GM23248 (cell line): ENCODE results near the gene MAN1A1. TPM values are rescaled to one million over a fixed set of nuclear protein-coding genes. Genes with fewer than 3 reads are reported as not detected.

Experiments used
- DNase-seq: peaks from one replicate; pipeline ENCODE4 v3.0.0-alpha.2; 2015
- H2AFZ ChIP-seq: fragments of 200-600 bp; sonication (generic); 2 replicates; pipeline ENCODE4 v1.6.1; 2016; ENCODE audit warnings: antibody characterized with exemption
- H3F3A ChIP-seq: fragments of 200-600 bp; sonication (generic); 2 replicates; pipeline ENCODE4 v1.6.1; 2016; ENCODE audit warnings: mild to moderate bottlenecking, antibody characterized with exemption, mixed run types; ENCODE audit not compliant: insufficient read depth
- H3K27ac ChIP-seq: fragments of 200-600 bp; sonication (generic); 2 replicates; pipeline ENCODE4 v1.5.1; 2016; ENCODE audit warnings: mild to moderate bottlenecking
- H3K27me3 ChIP-seq: fragments of 200-600 bp; sonication (generic); replicated peaks from 2 replicates; pipeline ENCODE4 v1.6.1; 2016; ENCODE audit warnings: mild to moderate bottlenecking; ENCODE audit not compliant: insufficient read depth
- H3K36me3 ChIP-seq: fragments of 200-600 bp; sonication (generic); 2 replicates; pipeline ENCODE4 v1.6.1; 2016; ENCODE audit warnings: low read depth, mild to moderate bottlenecking
- H3K4me1 ChIP-seq: fragments of 200-600 bp; sonication (generic); 2 replicates; pipeline ENCODE4 v1.6.1; 2016; ENCODE audit warnings: mild to moderate bottlenecking; ENCODE audit not compliant: insufficient read depth
- H3K4me2 ChIP-seq: fragments of 200-600 bp; sonication (generic); one replicate; pipeline ENCODE4 v1.6.1; 2016; ENCODE audit warnings: mild to moderate bottlenecking; ENCODE audit not compliant: unreplicated experiment
- H3K4me3 ChIP-seq: fragments of 200-600 bp; sonication (generic); 2 replicates; pipeline ENCODE4 v1.5.1; 2016; ENCODE audit warnings: mild to moderate bottlenecking
- H3K79me2 ChIP-seq: fragments of 200-600 bp; sonication (generic); 2 replicates; pipeline ENCODE4 v1.6.1; 2016; ENCODE audit warnings: mild to moderate bottlenecking; ENCODE audit not compliant: insufficient read depth
- H3K9ac ChIP-seq: fragments of 200-600 bp; sonication (generic); 2 replicates; pipeline ENCODE4 v1.6.1; 2016; ENCODE audit warnings: mild to moderate bottlenecking
- H3K9me2 ChIP-seq: fragments of 200-600 bp; sonication (generic); 2 replicates; pipeline ENCODE4 v1.6.1; 2016; ENCODE audit warnings: mixed run types, mild to moderate bottlenecking, moderate library complexity; ENCODE audit not compliant: insufficient read depth
- H3K9me3 ChIP-seq: fragments of 200-600 bp; sonication (generic); one replicate; pipeline ENCODE4 v1.6.1; 2017; ENCODE audit warnings: low read depth
- H4K20me1 ChIP-seq: fragments of 200-600 bp; sonication (generic); 2 replicates; pipeline ENCODE4 v1.6.0; 2016; ENCODE audit not compliant: insufficient read depth
- EZH2 ChIP-seq: fragments of 200-600 bp; sonication (generic); IDR thresholded peaks from 2 replicates; pipeline ENCODE4 v1.6.1; 2018; ENCODE audit warnings: antibody characterized with exemption, mild to moderate bottlenecking; ENCODE audit not compliant: insufficient read depth, poor library complexity, severe bottlenecking
- EZH2phosphoT487 ChIP-seq: fragments of 200-600 bp; sonication (generic); IDR thresholded peaks from 2 replicates; pipeline ENCODE4 v1.6.1; 2018; ENCODE audit warnings: antibody characterized with exemption, moderate library complexity, mild to moderate bottlenecking, low read depth; ENCODE audit not compliant: insufficient read depth
- WGBS, 2 experiments: methylation state at CpG; one replicate each; pipeline ENCODE4 v1.1.6; 2015 to 2017; ENCODE audit warnings: low lambda C conversion rate in 2 of 2, low coverage in 1 of 2; ENCODE audit errors: missing lambda C conversion rate in 2 of 2; 5-methylcytosine and 5-hydroxymethylcytosine counted together
- in situ Hi-C: fragments of 300-500 bp; cut with MboI; formaldehyde crosslinking; loops from 2 replicates; pipeline ENCODE4 v1.15.0; 2020
- polyA plus RNA-seq: library from polyadenylated mRNA; unstranded; fragments of >200 nt; fragmentation: Nextera tagmentation; extraction: Ambion mirVana; gene quantifications from 2 replicates; pipeline ENCODE4 v1.2.1, GENCODE V29; 2016
- total RNA-seq: library from RNA; depleted of rRNA; stranded (reverse); fragments of >200 nt; shearing (Covaris generic); gene quantifications from 2 replicates; pipeline ENCODE4 v1.2.3, GENCODE V29; 2014

The MAN1A1 gene
- total and polyA plus RNA-seq, 2 experiments from 2014 or later: 9.8 to 33.4 TPM

- Histone ChIP-seq H3K4me1 (peaks cover 17% of the 10 kb centered on the region), H3K4me2 (no peak overlapping the region), H3K9ac (no peak overlapping the region), H3K9me2 (no peaks in the 10 kb centered on the region), H3K27me3 (no peaks in the 10 kb centered on the region), H3K27ac (no peak overlapping the region), H4K20me1 (no peaks in the 10 kb centered on the region), H2AFZ (no peak overlapping the region), H3K4me3 (no peak overlapping the region), H3F3A (no peaks in the 10 kb centered on the region), H3K9me3 (no peaks in the 10 kb centered on the region), H3K36me3 (no peaks in the 10 kb centered on the region), H3K79me2 (no peaks in the 10 kb centered on the region)
- WGBS, 2 experiments: 85 to 88% methylated on average over 3 of the region's 3 CpGs
- TF ChIP-seq EZH2 (no peak), EZH2phosphoT487 (no peak)
- in situ Hi-C loops: no loop called here
- DNase-seq: no peak
Observed at GRCh38 chr6:119283214-119283613, 66.3 kb downstream of the MAN1A1 start.

- H3K4me2 ChIP-seq: peak overlapping the region; percentile 36
- no peaks in the 10 kb centered on the region for H3K36me3 ChIP-seq
- peak; percentile 32 for DNase-seq
- no peaks in the 10 kb centered on the region for H3K27me3 ChIP-seq
- WGBS, 2 experiments: 13 to 24% methylated on average over 2 of the region's 2 CpGs
- H3K9ac ChIP-seq: no peak overlapping the region
- H3F3A ChIP-seq: peaks cover 5% of the 10 kb centered on the region; the same call in 1 of the 2 replicates
- no peak overlapping the region for H3K4me3 ChIP-seq
- H3K27ac ChIP-seq: no peak overlapping the region
- peaks cover 14% of the 10 kb centered on the region for H3K4me1 ChIP-seq
- in situ Hi-C loops: no loop called here
- no peaks in the 10 kb centered on the region for H3K9me2 ChIP-seq
- no peaks in the 10 kb centered on the region for H3K79me2 ChIP-seq
- H3K9me3 ChIP-seq: no peaks in the 10 kb centered on the region
- no peak overlapping the region for H2AFZ ChIP-seq
- TF ChIP-seq EZH2phosphoT487: no peak
- no peak for TF ChIP-seq EZH2
- H4K20me1 ChIP-seq: no peaks in the 10 kb centered on the region
Observed at GRCh38 chr6:119280668-119281067, 68.9 kb downstream of the MAN1A1 start.

- no peak overlapping the region for H3K4me3 ChIP-seq
- H3K4me1 ChIP-seq: peaks cover 13% of the 10 kb centered on the region
- H3K36me3 ChIP-seq: no peaks in the 10 kb centered on the region
- no peak overlapping the region for H2AFZ ChIP-seq
- no peak for DNase-seq
- no peaks in the 10 kb centered on the region for H3K9me3 ChIP-seq
- in situ Hi-C loops: no loop called here
- no peak overlapping the region for H3K9ac ChIP-seq
- H3K4me2 ChIP-seq: no peak overlapping the region
- no peaks in the 10 kb centered on the region for H3K79me2 ChIP-seq
- no peak overlapping the region for H3K27ac ChIP-seq
- 97 to 100% methylated on average over 1 of the region's 1 CpG for WGBS, 2 experiments
- no peaks in the 10 kb centered on the region for H3K9me2 ChIP-seq
- peaks cover 5% of the 10 kb centered on the region; the same call in 1 of the 2 replicates for H3F3A ChIP-seq
- H4K20me1 ChIP-seq: no peaks in the 10 kb centered on the region
- no peaks in the 10 kb centered on the region for H3K27me3 ChIP-seq
- TF ChIP-seq EZH2 (no peak), EZH2phosphoT487 (no peak)
Observed at GRCh38 chr6:119280080-119280479, 69.5 kb downstream of the MAN1A1 start.

GRCh38 chr6:119278625-119279024 is 70.9 kb downstream of the MAN1A1 start:
- H2AFZ ChIP-seq: no peak overlapping the region
- no peaks in the 10 kb centered on the region for H4K20me1 ChIP-seq
- no peaks in the 10 kb centered on the region for H3K79me2 ChIP-seq
- TF ChIP-seq EZH2phosphoT487: no peak
- no peak for TF ChIP-seq EZH2
- H3K9ac ChIP-seq: no peak overlapping the region
- H3F3A ChIP-seq: peaks cover 5% of the 10 kb centered on the region; the same call in 1 of the 2 replicates
- no peaks in the 10 kb centered on the region for H3K9me3 ChIP-seq
- WGBS, 2 experiments: 90 to 98% methylated on average over 2 of the region's 2 CpGs
- no peak overlapping the region for H3K27ac ChIP-seq
- no peaks in the 10 kb centered on the region for H3K27me3 ChIP-seq
- peaks cover 22% of the 10 kb centered on the region for H3K4me1 ChIP-seq
- H3K4me2 ChIP-seq: no peak overlapping the region
- no peak for DNase-seq
- no peaks in the 10 kb centered on the region for H3K36me3 ChIP-seq
- no peak overlapping the region for H3K4me3 ChIP-seq
- in situ Hi-C loops: no loop called here
- H3K9me2 ChIP-seq: no peaks in the 10 kb centered on the region

GRCh38 chr6:119277052-119277451 is 72.5 kb downstream of the MAN1A1 start:
- Histone ChIP-seq H3K27me3 (no peaks in the 10 kb centered on the region), H3K4me2 (no peak overlapping the region), H4K20me1 (no peaks in the 10 kb centered on the region), H3K27ac (no peak overlapping the region), H3K9ac (no peak overlapping the region), H2AFZ (no peak overlapping the region), H3K36me3 (no peaks in the 10 kb centered on the region), H3F3A (peaks cover 5% of the 10 kb centered on the region; the same call in 1 of the 2 replicates), H3K4me1 (peaks cover 28% of the 10 kb centered on the region), H3K4me3 (no peak overlapping the region), H3K9me3 (no peaks in the 10 kb centered on the region), H3K9me2 (no peaks in the 10 kb centered on the region), H3K79me2 (no peaks in the 10 kb centered on the region)
- in situ Hi-C loops: no loop called here
- WGBS, 2 experiments: 73 to 77% methylated on average over 2 of the region's 2 CpGs
- DNase-seq: no peak
- no peak for TF ChIP-seq EZH2phosphoT487
- TF ChIP-seq EZH2: no peak
